Measurements from ENCODE around the gene ATP5MC2.

- TF ChIP-seq POLR2AphosphoS5 (IDR thresholded peaks at IDR 0.05; ENCODE audit: low read depth) (no peak), CTCF (IDR thresholded peaks at IDR 0.05; ENCODE audit: insufficient read depth, low read length) (no peak)
Measured at GRCh38 chr12:53703756-53704155, 27.9 kb upstream of the ATP5MC2 start.
